ENCODE results near the gene EDA2R. TPM values are rescaled to one million over a fixed set of nuclear protein-coding genes. Genes with fewer than 3 reads are reported as not detected.

Gene EDA2R
- total RNA-seq, 1 donor from 2014 or later: 3.6 TPM

GRCh38 chrX:66625525-66625924 is 13.4 kb downstream of the EDA2R start:
- no peaks in the 10 kb centered on the region for H3K4me1 Mint-ChIP-seq (ENCODE audit: low read depth)
- H3K27me3 Mint-ChIP-seq (ENCODE audit: low read depth): no peaks in the 10 kb centered on the region
- no peak overlapping the region for H3K4me3 Mint-ChIP-seq (ENCODE audit: unreplicated experiment)
- no peaks in the 10 kb centered on the region for H3K36me3 Mint-ChIP-seq (ENCODE audit: low read depth)
- no peak for DNase-seq (ENCODE audit: low spot score)
- H3K9me3 Mint-ChIP-seq (ENCODE audit: low read depth): peaks cover 54% of the 10 kb centered on the region
- TF ChIP-seq, protein P1, sequence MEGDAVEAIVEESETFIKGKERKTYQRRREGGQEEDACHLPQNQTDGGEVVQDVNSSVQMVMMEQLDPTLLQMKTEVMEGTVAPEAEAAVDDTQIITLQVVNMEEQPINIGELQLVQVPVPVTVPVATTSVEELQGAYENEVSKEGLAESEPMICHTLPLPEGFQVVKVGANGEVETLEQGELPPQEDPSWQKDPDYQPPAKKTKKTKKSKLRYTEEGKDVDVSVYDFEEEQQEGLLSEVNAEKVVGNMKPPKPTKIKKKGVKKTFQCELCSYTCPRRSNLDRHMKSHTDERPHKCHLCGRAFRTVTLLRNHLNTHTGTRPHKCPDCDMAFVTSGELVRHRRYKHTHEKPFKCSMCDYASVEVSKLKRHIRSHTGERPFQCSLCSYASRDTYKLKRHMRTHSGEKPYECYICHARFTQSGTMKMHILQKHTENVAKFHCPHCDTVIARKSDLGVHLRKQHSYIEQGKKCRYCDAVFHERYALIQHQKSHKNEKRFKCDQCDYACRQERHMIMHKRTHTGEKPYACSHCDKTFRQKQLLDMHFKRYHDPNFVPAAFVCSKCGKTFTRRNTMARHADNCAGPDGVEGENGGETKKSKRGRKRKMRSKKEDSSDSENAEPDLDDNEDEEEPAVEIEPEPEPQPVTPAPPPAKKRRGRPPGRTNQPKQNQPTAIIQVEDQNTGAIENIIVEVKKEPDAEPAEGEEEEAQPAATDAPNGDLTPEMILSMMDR (IDR thresholded peaks at IDR 0.05): no peak
- no peak overlapping the region for H3K27ac Mint-ChIP-seq (ENCODE audit: unreplicated experiment)

DNA sequence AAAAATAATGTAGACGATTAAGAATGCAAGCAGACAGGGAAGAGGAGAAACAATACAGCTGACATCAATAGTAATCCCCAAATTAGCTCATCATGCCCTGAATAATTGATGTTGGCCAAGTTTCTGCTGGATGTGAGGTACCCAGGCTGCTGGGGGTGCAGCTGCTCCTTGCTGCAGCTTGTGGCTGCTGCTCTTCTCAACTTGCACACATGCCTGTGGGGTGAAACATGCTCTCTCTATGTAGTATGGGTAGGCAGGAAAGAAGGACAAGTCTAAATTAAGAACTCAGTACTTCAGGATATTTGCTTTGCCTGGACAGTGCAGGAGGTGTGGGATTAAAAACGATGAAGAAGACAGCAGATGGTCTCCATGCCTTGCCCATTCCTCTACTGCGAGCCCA is 16.7 kb downstream of the EDA2R start:
- H3K9me3 Mint-ChIP-seq (ENCODE audit: low read depth): peaks cover 27% of the 10 kb centered on the region

DNA sequence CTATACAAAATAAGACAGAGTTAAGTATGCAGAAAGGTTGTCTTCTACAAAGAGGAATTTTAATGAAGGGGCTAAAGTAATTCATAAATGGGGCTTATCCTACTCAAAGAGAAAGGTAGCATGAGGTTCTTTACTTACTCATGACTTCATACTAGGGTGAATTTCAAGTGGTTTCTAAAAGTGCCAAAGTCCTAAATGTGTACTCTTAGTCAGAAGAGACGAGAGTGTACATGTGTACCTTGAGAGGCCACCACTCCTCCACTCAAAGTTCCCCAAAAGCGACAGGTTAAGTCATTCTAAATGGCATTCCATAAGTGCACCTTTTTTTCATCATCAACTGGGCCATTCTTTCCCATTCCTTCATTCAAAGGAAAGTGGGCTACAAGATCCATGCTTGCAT is 21.9 kb downstream of the EDA2R start:
- Mint-ChIP-seq H3K9me3 (ENCODE audit: low read depth) (peaks cover 15% of the 10 kb centered on the region), H3K27ac (ENCODE audit: unreplicated experiment) (no peak overlapping the region), H3K4me3 (ENCODE audit: unreplicated experiment) (no peak overlapping the region), H3K4me1 (ENCODE audit: low read depth) (no peaks in the 10 kb centered on the region), H3K36me3 (ENCODE audit: low read depth) (no peaks in the 10 kb centered on the region), H3K27me3 (ENCODE audit: low read depth) (no peaks in the 10 kb centered on the region)
- DNase-seq (ENCODE audit: low spot score): no peak
- TF ChIP-seq, protein P1 (IDR thresholded peaks at IDR 0.05): no peak

More for the DNA sequence above, 16.7 kb downstream of the EDA2R start:
- Mint-ChIP-seq H3K4me3 (ENCODE audit: unreplicated experiment) (no peak overlapping the region), H3K27me3 (ENCODE audit: low read depth) (no peaks in the 10 kb centered on the region), H3K36me3 (ENCODE audit: low read depth) (no peaks in the 10 kb centered on the region), H3K27ac (ENCODE audit: unreplicated experiment) (no peak overlapping the region), H3K4me1 (ENCODE audit: low read depth) (no peaks in the 10 kb centered on the region)
- DNase-seq (ENCODE audit: low spot score): no peak
- TF ChIP-seq, protein P1 (IDR thresholded peaks at IDR 0.05): no peak

GRCh38 chrX:66602381-66602938 is 36.4 kb downstream of the EDA2R start:
- Mint-ChIP-seq H3K27ac (ENCODE audit: unreplicated experiment) (no peak overlapping the region), H3K27me3 (ENCODE audit: low read depth) (no peaks in the 10 kb centered on the region), H3K4me1 (ENCODE audit: low read depth) (no peaks in the 10 kb centered on the region), H3K9me3 (ENCODE audit: low read depth) (peaks cover 37% of the 10 kb centered on the region), H3K4me3 (ENCODE audit: unreplicated experiment) (no peak overlapping the region), H3K36me3 (ENCODE audit: low read depth) (peaks cover 1% of the 10 kb centered on the region)
- no peak for DNase-seq (ENCODE audit: low spot score)
- TF ChIP-seq, protein P1 (IDR thresholded peaks at IDR 0.05): no peak

DNA sequence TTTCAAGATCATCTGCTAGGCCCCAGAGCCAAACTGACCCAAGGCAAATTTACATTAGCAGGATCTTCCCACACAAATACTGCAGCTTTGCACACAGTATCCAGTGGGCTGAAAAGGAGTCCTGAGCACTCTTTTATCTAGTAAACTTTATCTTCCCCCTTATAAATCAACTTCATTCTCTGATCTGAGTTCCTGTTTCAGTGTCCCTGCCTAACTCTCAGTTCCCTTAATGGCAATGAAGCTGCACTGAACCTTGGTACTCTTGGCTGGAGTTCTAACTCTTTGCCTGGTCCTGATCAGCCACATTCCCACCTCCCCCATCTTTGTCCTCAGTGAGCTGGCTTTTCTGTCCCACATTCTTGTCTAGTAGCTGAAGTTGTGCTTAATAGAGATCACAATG is 37.4 kb downstream of the EDA2R start:
- no peaks in the 10 kb centered on the region for H3K4me1 Mint-ChIP-seq (ENCODE audit: low read depth)
- H3K27me3 Mint-ChIP-seq (ENCODE audit: low read depth): no peaks in the 10 kb centered on the region
- H3K4me3 Mint-ChIP-seq (ENCODE audit: unreplicated experiment): no peak overlapping the region
- TF ChIP-seq, protein P1 (IDR thresholded peaks at IDR 0.05): no peak
- H3K36me3 Mint-ChIP-seq (ENCODE audit: low read depth): peaks cover 1% of the 10 kb centered on the region
- no peak for DNase-seq (ENCODE audit: low spot score)
- peaks cover 37% of the 10 kb centered on the region for H3K9me3 Mint-ChIP-seq (ENCODE audit: low read depth)
- H3K27ac Mint-ChIP-seq (ENCODE audit: unreplicated experiment): no peak overlapping the region

Data from chondrocyte (in vitro differentiated cells).